HG02588 (cell line): ENCODE measurements around the gene SSBP2.
"Not testable (repeated sequence)": the region's sequence is repeated elsewhere in the genome, so short reads cannot be mapped to it uniquely, and the experiment has no call there.

ENCODE experiments used
- ATAC-seq: cut with Tn5 transposase; IDR thresholded peaks from one replicate; pipeline ENCODE4 v1.9.1; 2021; ENCODE audit warnings: mild to moderate bottlenecking, moderate library complexity; ENCODE audit not compliant: unreplicated experiment

SSBP2 gene

DNA sequence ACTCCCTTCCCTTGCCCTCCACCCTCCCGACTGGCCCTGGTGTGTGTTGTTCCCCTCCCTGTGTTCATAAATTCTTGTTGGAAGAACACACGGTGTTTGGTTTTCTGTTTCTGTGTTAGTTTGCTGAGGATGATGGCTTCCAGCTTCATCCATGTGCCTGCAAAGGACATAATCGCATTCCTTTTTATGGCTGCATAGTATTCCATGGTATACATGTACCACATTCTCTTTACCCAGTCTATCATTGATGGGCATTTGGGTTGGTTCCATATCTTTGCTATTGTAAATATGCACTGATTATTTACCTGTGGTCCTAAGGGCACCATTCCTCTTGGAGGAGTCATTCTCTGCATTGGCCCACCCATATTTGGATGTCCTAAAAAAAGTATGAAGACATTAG, 277.5 kb downstream of the SSBP2 start:
- ATAC-seq: not testable (repeated sequence)

DNA sequence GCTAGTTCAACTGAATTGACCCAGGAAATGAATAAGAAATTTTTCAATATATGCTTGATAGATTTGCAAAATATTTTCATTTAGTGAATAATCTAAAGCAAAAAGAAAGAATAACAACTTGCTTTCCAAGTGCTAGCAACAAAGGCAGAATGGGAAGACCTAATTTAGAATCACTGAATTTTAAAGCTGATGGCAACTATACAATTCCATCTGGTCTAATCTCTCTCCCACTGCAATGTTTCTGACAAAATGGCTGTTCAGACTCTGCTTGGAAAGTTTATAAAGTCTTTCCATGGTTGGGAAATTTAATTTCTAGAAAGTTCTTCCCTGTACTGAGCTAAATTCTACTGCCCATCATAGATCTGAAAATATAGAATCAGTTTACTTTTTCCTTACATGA, 281.2 kb downstream of the SSBP2 start:
- no peak for ATAC-seq

DNA sequence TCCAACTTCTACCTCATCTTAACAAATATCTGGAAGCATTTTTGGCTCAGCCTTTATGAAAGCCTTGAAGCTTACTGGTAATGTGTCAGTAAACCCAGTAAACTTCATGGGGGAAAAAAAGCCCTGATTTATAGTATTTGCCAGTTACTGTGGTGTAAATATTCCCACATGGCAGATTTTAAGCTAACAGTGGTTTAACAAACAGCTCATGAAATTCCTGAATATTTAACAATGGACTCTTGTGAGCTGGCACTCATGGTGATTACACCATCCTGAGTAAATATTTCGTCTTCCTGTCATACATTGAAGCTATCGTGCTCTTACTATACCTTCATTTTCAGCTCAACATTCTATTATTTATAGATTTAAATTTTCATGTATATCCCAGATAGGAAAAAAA, 300.0 kb downstream of the SSBP2 start:
- no peak for ATAC-seq

DNA sequence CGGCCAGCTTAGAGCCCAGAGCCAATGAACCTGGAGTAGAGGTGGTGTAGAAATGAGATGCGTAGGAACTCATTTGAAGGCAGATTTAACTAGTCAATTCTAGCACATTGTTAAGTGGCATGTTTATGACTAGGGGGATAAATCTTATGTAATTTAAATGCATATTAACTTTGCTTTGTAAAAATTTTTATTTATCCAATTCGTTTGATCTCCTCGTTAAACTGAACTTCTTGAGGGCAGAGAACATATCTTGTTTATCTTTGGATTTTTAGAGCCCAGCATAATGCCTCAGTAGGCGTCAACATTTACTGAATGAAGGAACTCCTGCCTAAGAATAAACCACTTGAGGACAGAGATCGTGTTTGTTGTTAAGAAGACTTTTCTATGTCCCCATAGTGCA, 315.9 kb downstream of the SSBP2 start:
- ATAC-seq: no peak

DNA sequence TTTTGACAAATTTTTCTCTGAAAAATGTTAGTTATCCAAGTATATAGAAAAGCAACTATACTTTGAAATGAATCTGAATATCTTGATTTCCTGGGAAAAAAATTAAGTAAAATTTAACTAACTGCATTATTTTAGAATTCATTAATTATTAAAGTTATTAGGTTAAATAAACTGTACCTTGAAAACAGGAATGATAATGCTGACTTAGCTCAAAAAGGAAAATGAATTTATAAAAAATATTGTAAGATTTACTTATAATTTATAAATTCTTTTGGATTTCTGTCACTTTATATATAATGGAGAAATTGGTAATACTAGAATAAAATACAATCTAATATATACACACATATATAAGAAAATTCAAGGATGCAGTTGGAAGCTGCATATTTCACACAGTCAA, 320.9 kb downstream of the SSBP2 start:
- no peak for ATAC-seq

DNA sequence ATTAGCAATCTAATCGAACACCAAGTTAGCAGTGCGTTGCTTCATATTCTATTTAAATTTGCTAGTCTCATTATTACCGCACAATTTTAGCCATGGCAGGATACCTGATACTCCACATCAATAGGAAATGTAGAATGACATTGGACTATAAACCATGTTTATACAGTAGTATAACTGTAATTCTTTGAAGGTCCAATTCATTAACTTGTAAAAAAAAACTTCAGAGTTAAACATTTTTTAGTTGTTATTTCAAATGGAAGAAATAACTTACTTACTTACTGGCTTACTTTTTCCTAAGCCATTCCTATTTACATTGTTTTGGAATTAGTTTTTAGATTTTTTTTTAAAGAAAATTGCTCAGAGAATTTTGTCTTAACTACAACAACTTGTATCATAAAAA, 321.5 kb downstream of the SSBP2 start:
- ATAC-seq: no peak

DNA sequence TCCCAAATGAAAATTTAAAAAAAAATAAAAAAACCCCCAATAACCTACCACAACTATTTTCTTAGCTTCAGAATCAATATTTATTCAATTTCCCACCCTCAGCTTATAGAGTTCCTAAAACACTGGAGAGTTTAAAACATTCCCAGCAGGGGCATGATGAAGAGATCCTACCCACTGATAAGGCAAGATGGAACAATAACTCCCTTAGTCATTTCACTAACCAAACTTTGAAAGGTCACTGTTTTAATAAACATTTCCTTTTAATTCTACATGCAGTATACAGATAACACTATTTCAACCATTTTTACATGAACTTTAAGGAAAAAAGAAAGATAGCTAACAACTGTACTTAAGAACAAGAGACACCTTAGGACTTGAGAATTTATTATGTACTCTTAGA, 322.0 kb downstream of the SSBP2 start:
- ATAC-seq: no peak

DNA sequence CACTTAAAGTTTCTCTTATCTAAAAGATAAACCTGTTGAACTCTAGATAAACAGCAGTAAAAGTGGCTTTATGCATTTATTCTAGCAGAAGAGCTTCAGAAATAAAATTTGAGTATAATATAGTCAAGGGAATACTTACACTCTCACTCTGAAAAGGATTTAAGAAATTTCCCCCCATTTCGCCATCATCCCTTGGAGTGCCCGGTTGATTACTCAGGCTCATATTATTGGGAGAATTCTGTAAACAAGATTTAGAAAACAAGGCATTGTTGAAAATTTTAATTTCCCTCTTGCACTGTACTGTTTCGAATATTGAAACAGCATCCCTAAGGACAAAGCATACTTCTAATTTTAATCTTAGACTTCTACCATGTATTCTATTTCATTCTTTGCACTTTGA, 322.5 kb downstream of the SSBP2 start:
- no peak for ATAC-seq

DNA sequence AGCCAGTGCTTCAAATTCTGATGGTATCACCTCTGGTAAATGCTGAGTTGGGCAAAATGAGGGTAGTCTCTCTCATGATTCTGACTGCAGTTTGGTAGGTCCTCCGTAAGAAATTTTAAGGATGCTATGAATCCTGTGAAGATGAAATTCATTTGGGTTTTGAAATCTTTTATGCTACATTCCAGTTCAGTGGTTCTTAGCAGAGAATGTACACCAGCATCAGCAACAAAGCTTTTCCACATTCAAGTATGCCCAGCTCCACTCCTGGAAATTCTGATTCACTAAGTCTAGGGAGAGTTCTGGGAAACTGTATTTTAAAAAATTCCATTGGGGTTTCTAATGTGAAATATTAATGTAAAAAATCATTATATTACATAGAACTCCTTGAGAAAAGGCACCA, 323.3 kb downstream of the SSBP2 start:
- ATAC-seq: no peak

DNA sequence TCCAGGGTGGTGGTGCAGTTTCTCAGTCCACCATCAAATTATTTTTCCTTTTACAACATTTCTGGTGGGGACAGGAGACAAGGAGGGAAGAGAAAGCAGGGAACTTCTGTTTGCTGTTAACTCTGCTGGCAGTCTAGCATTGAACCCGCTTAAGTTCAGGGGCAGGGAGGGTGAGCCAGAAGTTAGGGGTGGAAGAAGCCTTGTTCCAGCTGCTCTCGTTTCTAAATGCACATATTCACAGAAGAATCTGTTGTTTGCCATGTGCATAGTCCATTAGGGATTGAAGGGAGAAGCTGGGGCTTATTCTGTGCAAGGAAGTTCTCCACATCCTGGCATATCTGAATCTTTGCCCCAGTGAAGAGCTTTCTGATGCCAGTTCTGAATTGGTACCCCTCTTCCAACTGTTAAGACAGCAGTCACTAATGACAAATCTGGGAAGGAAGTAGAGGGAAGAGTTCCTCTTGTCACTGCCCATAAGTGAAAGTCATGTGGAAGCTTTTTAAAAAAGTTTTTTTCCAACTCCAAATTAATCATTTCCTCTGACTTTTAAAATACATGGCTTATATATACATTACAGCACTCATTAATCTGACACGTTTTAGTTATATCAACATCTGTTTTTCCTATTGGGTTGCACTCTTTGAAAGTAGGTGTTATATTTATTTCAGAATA, 324.4 kb downstream of the SSBP2 start:
- ATAC-seq: no peak

DNA sequence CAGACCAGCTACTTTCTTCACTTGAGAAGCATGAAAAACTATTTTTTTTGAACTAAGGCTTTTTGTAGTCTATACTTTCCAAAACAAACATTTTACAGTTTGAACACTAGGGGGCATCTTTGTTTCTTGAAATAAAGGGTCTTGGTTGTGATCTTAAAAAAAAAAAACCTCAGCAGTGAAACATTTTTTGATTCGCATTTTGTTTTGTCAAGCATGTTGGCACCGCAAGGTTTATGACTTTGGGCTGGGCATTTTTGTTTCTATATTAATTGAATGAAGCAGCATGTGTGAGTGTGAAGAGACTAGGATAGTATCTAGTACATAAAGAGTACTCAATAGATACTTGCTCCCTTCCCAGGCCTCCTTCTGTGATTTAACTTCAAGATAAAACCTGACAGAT, 325.3 kb downstream of the SSBP2 start:
- ATAC-seq: no peak

DNA sequence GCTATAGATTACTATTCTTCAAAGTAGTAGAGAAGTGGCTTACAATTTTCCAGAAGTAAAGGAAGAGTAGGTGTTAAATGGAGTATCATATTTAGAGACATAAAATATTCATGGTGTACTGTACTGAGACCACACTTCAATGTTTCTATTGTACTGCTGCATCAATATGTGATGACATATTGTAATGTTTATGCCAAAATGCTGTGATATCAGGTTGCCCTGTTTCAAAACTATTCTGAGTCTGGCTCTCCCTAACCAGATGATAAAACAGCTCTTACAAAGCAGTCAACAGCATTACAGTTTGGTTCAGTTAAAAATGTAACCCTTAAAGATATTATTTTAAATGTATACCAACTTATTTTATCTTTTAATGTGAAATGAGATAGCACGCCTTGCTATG, 326.2 kb downstream of the SSBP2 start:
- no peak for ATAC-seq

DNA sequence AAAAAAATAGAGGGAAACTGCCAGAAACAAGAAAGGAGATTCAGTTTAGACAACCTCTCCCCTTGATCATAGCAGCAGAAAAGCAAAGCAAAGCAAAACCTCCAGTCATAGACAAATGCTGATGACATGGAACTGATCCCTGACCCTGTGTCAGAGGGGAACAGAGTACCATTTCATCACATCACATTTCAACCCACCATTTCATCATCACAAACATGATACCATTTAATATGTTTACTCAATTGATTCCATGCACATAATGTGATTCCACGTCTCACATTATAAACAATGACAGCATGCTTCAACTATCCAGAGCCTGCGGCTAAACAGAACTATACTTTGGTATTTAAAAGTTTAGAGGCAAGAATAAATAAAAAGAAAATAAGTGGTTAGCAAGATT, 328.2 kb downstream of the SSBP2 start:
- ATAC-seq: no peak

DNA sequence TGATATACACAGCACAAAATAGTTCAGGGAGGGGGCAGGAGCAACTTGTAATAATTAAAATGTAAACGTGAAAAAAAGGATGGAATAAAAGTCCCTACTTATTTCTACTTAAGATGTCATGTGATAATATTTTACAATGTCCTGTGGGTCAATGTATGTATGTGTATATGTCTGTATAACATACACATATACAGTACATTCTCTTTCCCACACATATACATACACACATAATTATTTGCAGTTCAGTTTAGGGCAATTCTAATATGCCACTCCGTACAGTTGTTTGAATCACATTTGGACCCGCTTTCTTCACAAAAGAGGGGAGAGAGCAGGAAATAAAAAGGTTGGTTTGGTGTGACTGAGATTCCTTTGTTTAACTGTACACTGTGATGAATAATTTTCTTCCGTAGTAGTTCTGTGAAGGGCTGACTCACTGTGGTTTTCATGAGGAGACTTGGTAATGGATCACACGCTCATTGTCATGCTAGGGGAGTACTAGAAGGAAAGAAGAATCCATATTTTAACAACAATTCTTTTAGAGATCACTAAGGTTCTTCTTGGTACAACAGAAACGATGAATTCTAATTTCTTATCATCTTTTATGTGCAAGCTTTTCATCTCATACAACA, 330.7 kb downstream of the SSBP2 start:
- no peak for ATAC-seq

DNA sequence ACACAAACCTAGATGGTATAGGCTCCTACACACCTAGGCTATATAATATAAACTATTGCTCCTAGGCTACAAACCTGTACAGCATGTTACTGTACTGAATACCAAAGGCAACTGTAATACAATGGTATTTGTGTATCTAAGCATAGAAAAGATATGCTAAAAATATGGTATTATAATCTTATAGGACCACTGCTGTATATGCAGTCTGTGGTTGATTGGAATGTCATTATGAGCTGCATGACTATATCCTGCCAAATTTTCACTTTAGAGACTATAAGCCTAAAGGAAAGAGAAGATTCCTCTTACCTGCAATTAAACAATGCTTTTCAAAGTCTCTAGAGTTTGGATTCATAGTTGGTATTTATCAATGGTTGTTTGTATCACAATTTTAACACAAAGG, 332.3 kb downstream of the SSBP2 start:
- ATAC-seq: no peak

DNA sequence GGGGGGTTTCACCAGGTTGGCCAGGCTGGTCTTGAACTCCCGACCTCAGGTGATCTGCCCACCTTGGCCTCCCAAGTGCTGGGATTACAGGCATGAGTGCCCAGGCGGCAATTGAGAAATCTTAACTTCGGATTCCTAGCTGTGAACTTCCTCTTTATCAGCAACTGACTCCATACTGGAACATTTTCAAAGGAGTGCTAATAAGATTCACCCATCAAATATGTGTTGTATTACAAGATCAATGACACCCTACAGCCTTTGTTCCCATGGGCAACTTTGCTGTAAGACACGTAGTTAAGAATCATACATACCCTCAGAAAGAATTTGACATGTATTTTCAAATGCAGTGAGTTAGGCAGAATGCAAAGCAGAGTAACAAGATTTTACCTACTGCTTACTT, 333.8 kb downstream of the SSBP2 start:
- ATAC-seq: no peak

DNA sequence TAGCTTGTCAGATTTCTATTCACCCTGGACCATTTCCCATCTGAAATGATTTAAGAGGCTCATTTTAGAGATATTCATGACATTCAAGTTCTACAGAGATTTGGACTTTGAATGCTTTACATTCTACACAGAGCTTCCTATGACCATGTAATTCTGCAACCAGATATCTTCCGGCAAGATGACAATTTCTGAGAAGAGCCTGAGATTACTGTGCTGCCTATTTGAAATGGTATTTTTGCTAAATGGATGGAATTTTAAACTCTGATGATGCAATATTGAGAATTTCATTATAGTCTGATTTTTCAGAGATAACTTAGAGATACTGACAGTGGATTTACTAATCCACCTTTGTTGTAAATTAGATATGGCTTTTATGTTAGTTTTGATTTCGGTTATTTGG, 341.0 kb downstream of the SSBP2 start:
- ATAC-seq: no peak

DNA sequence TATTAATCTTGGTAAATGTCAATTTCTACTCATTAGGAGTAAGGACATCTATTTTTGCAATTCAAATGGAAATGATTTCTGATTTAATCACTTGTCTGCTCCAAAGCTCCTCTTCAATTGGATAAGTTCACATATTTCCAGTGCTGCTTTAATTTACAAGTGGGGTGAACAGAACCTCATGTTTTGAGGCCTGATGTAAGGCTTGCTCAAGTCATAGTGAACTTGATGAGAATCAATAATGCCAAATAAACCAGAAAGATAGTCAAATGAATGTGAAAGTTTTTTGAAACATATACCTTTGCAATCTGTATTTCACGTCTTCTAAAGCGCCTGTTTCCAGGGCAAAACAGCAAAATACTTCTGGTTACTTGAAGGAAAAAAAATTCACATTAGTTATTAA, 341.5 kb downstream of the SSBP2 start:
- ATAC-seq: no peak

DNA sequence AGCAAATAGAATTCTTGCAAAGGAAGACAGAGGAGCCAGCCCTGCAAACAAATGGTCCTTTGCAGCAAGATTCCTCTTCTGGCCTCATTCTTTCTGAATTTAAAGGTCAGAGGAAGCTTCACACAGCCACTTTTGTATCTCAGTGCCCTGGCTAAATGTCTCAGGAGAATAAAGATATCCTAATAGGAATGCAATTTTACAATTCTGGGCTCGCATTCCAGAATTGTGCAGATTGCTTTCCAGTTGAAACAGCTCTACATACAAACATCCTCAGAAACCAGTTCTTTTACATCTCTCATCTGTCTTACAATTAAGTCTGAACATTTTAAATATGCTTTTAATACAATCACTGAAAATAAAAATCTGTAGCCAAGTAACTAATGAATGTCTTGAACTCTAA, 342.4 kb downstream of the SSBP2 start:
- no peak for ATAC-seq

DNA sequence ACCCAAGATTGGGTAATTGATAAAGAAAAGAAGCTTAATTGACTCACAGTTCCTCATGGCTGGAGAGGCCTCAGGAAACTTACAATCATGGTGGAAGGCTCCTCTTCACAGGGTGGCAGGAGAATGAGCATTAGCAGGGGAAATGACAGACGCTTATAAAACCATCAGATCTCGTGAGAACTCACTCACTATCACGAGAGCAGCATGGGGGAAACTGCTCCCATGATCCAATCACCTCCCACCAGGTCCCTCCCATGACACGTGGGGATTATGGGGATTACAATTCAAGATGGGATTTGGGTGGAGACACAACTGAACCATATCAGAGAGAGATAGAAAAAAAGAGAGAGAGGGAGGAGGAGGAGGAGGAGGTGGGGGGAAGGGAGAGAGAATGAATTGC, 343.1 kb downstream of the SSBP2 start:
- not testable (repeated sequence) for ATAC-seq

DNA sequence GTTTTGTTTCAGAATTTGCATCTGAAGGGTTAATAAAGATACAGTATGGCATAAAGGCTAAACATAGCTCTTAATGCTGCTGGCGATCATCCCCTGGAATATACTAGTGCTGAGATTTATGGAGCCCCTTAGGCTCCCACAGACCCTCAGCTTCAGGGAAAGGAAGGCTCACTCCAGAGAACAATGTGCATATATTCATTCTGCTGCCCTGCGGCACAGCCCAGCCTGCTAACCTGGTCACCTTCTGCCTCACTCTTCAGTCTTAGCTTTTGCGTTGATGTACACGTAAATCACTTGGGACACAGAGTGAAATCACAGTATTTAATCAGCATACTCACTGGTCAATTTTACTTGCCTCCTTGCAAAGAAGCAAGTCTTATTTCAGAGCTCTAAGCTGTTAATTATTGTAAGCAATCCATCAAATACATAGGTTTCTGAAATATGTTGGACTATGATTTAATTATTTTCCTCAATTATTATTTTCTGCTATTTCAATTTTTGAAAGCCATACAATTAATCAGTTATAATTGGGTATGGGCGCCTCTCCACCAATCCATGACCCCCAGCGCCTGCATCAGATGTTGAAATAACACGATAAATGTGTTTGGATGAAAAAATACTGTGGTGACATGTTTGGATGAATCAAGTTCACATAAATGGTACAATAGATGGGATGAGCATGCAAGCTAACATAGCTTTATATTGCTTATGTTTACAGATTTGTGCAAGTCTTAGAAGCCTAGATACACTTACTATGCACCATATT, 345.6 kb downstream of the SSBP2 start:
- ATAC-seq: no peak

DNA sequence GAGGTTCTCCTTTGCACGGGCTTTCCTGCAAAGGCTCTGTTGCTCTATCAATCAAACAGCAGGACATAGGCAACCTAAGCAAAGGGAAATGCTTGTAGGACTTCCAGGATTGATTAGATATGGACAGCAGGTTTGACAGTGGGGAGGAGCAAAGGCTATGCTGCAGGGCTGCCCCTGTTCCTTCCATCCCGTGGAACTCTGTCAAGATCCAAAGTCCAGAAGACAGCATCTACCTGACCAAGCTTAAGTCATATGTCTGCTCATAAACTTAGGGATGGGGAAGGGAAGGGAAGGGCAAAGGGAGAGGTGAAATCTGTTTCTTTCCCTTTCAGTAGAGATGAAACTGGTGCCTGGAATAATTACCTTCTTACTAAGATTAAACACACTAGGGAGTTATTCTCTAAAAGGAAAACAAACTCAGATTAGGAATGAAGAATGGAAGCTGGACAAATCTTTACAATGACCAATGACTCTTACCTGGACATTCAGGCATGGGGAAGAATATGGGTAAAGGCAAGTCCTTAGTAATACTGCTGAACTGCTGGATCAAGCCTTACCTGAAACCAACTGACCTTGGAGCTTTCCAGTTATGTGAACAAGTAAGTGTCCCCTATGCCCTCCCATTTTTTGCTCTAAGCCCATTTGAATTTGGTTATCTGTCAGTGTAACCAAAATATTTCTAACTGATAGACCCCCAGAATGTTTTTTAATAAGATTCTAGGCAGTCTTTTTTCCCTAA, 348.5 kb downstream of the SSBP2 start:
- ATAC-seq: no peak
